Fibroblast of villous mesenchyme (primary cell): ENCODE data around the gene HCN3. TPM values are rescaled to one million over a fixed set of nuclear protein-coding genes. Genes with fewer than 3 reads are reported as not detected.

Experiments used
- DNase-seq: peaks from one replicate; pipeline ENCODE4 v3.0.0-alpha.2; 2010; ENCODE audit warnings: low read depth
- H3K4me3 ChIP-seq: 2 replicates; pipeline ENCODE4 v1.5.1; 2011; ENCODE audit warnings: low read depth, mild to moderate bottlenecking, low read length
- total RNA-seq: library from RNA; depleted of rRNA; stranded (reverse); fragments of >200 nt; gene quantifications from 2 replicates; pipeline ENCODE4 v1.2.3, GENCODE V29; 2012
- TF ChIP-seq, protein P1 (sequence below): IDR thresholded peaks from 2 replicates; pipeline ENCODE4 v1.5.1; 2012; ENCODE audit warnings: low read depth, mild to moderate bottlenecking, low read length; ENCODE audit not compliant: insufficient read depth

HCN3 gene
- total RNA-seq, 1 donor: 0.86 TPM

DNA sequence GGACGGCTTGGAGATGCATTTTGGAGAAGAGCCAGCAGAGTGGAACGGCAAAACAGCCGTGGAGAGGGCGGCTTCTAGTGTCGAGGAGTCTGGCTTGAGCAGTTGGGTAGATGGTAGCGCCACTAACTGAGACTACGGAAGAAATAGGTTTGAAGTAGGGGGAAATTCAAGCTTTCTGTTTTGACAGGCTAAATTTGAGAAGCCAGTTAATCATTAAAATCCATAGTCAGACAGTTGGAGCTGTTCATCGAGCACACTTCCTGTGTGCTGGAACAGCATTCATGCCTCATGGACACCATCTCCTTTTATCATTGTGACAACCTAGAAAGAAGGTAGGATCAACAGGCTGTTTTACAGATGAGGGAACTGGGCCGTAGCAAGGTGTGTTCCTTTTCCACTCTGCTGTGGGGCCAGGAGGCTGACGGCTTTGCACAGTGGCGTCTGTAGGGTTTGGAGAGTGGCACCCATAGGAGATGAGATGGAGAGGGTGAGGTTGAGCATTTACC lies 27.3 kb downstream of the HCN3 start:
- TF ChIP-seq, protein P1, sequence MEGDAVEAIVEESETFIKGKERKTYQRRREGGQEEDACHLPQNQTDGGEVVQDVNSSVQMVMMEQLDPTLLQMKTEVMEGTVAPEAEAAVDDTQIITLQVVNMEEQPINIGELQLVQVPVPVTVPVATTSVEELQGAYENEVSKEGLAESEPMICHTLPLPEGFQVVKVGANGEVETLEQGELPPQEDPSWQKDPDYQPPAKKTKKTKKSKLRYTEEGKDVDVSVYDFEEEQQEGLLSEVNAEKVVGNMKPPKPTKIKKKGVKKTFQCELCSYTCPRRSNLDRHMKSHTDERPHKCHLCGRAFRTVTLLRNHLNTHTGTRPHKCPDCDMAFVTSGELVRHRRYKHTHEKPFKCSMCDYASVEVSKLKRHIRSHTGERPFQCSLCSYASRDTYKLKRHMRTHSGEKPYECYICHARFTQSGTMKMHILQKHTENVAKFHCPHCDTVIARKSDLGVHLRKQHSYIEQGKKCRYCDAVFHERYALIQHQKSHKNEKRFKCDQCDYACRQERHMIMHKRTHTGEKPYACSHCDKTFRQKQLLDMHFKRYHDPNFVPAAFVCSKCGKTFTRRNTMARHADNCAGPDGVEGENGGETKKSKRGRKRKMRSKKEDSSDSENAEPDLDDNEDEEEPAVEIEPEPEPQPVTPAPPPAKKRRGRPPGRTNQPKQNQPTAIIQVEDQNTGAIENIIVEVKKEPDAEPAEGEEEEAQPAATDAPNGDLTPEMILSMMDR: no peak
- no peak for DNase-seq
- H3K4me3 ChIP-seq: no peak overlapping the region

DNA sequence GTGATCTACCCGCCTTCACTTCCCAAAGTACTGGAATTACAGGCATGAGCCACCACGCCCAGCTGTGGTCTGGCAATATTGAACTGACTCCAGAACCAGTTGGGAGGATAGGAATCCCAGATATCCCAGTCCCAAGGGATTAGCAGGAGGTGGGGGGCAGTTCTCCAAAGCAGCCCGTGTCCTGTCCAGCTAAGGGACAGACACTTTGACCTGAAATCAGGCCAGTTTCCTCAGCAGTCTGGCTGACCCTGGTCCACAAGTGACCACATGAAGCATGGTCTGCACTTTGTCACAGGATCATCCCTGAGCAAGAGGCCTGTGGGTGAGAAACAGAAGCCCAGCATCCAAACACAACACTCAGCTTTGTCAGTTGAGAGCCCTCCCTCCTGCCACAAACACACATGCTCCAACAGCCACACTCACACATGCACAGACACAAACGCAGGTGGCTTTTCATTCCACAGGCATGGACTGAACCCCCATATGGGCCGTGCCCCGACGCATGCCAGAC lies 28.7 kb downstream of the HCN3 start:
- no peak overlapping the region for H3K4me3 ChIP-seq
- DNase-seq: peak; percentile 40
- TF ChIP-seq, protein P1: no peak

DNA sequence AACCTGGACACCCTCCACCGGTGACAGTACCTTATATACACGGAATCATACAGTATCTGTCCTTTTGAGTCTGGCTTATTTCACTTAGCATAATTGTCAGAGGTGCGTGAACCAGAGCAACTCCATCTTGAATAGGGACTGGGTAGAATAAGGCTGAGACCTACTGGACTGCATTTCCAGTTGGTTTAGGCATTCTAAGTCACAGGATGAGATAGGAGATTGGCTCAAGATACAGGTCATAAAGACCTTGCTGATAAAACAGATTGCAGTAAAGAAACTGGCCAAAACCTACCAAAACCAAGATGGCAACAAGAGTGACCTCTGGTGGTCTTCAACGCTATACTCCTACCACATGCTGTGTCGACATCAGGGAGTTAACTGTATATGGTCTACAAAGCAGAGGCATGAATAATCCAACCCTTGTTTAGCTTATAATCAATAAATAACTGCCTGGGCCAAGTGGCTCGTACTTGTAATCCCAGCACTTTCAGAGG lies 30.0 kb downstream of the HCN3 start:
- H3K4me3 ChIP-seq: no peak overlapping the region
- TF ChIP-seq, protein P1: peak; percentile 45
- peak; percentile 77 for DNase-seq

DNA sequence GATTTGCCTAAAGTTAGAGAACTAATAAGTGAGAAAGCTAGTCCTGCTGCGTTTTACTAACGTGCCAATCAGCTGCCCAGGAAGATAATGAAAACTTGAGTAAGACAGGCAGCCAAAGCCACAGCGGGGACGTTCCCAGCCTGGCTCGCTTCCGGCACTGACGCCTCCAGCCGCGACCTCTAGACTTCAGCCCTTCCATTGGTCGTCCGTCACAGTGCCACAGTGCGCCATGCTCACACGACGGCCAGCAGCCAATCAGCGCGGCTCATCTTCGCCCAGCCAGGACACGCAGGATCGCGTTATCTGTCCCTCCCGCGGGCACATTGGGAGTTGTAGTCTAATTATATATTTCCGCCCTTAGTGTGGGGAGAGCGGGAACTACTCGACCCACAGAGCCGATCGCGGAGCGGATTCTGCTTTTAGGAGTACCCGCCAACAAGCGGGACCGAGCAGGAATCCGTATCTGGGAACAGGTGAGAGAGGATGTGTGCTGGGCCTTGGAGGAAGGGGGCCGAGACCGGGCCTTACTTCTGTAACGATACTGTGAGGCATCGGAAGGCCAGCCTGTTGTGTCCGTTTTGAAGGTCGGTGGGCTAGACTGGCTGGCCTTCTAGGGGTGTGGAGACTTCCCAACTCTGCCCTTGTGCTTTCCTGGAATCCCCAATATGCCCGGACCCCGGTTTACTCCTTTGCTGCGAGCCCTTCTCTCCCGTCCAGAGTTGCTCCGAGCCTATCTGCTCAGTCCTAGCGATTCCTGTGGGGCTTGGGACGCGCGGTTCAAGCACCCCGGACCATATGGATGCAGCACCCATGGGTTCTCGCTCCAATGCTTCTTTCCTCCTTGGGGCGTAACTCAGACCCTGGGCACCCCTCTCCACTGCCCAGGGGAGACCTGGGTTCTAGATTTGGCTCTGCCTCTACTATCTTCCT lies 31.5 kb downstream of the HCN3 start, which contains the start of gene FDPS:
FDPS (plus strand) TSS at position 374 of the 930 bp plus-strand sequence. CDS start 924 bp downstream, outside the sequence.
- TF ChIP-seq, protein P1: no peak
- H3K4me3 ChIP-seq: peak within 1 kb of the TSS; percentile 74
- DNase-seq: peak; percentile 99

DNA sequence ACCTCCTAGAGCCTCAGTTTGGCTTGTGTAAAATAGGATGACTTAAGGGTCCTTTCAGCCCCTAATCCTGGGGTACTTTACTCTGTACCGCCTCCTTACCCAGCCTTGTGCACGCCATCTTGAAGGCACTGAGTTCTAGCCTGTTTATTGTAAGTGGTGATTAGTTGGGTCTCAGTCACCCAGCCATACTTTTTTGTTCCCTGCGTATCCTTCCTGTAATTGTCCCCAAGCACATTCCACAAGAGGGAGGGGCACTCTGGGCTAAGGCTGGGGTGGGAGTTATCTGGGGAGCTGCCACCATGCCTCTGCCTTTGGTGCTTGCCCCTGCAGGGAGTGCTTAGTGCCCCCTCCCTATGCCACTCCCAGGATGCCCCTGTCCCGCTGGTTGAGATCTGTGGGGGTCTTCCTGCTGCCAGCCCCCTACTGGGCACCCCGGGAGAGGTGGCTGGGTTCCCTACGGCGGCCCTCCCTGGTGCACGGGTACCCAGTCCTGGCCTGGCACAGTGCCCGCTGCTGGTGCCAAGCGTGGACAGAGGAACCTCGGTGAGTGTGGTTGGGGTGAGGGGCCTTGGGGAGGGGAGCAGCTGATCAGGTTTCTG lies 32.3 kb downstream of the HCN3 start:
- TF ChIP-seq, protein P1: no peak
- no peak for DNase-seq
- H3K4me3 ChIP-seq: peak overlapping the region; percentile 74

DNA sequence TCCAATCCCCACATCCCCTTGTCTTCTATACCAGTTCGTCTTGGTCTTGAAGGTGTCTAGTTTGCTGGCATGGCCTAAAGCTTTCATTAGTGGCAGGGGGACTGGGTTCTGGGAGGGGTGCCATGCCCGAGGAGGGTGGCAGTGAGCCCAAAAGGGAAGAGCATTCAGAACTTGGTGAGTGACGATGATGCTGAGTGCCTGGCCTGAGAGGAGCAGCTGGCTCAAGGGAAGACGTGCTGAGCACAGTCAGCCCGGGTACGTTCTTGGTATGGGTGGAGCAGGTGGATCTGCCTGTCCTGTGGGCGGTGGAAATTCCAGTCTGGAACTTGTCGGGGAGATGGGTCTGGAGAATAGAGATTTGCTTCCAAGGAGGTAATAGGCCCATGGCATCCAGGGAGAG lies 36.0 kb downstream of the HCN3 start:
- no peak for DNase-seq
- H3K4me3 ChIP-seq: no peak overlapping the region
- TF ChIP-seq, protein P1: no peak
